H9 (cell line): ENCODE measurements around the gene UBE3C. TPM values are rescaled to one million over a fixed set of nuclear protein-coding genes. Genes with fewer than 3 reads are reported as not detected.
"Not testable (repeated sequence)": the region's sequence is repeated elsewhere in the genome, so short reads cannot be mapped to it uniquely, and the experiment has no call there.

ENCODE experiments used
- DNase-seq: peaks from one replicate; pipeline ENCODE4 v3.0.0-alpha.2; 2017
- H2AFZ ChIP-seq: one replicate; pipeline ENCODE4 v1.6.1; 2013; ENCODE audit warnings: mild to moderate bottlenecking, low read length, control low read depth, moderate library complexity
- H2AK5ac ChIP-seq: 2 replicates; pipeline ENCODE4 v1.6.1; 2013; ENCODE audit warnings: low read length, control low read depth, mixed read lengths; ENCODE audit not compliant: insufficient read length
- H2BK120ac ChIP-seq: one replicate; pipeline ENCODE4 v1.6.1; 2013; ENCODE audit warnings: low read depth, mild to moderate bottlenecking, low read length, control low read depth, inconsistent platforms; ENCODE audit not compliant: poor library complexity, severe bottlenecking
- H2BK12ac ChIP-seq: 2 replicates; pipeline ENCODE4 v1.6.1; 2013; ENCODE audit warnings: low read length, control low read depth, mixed read lengths, low read depth; ENCODE audit not compliant: insufficient read length
- H2BK15ac ChIP-seq: 2 replicates; pipeline ENCODE4 v1.6.1; 2013; ENCODE audit warnings: low read depth, low read length, control low read depth
- H2BK20ac ChIP-seq: one replicate; pipeline ENCODE4 v1.6.1; 2013; ENCODE audit warnings: low read depth, mild to moderate bottlenecking, low read length, control low read depth, inconsistent platforms; ENCODE audit not compliant: poor library complexity, severe bottlenecking
- H2BK5ac ChIP-seq: 2 replicates; pipeline ENCODE4 v1.6.1; 2013; ENCODE audit warnings: low read length, control low read depth, mixed read lengths; ENCODE audit not compliant: insufficient read length
- H3K14ac ChIP-seq: 2 replicates; pipeline ENCODE4 v1.6.1; 2013; ENCODE audit warnings: low read length, control low read depth; ENCODE audit not compliant: insufficient read depth
- H3K18ac ChIP-seq: 2 replicates; pipeline ENCODE4 v1.6.1; 2013; ENCODE audit warnings: low read depth, mild to moderate bottlenecking, mixed read lengths, low read length, control low read depth; ENCODE audit not compliant: insufficient read length
- H3K23ac ChIP-seq: 2 replicates; pipeline ENCODE4 v1.6.1; 2013; ENCODE audit warnings: low read length, control low read depth, mixed read lengths, low read depth; ENCODE audit not compliant: insufficient read length
- H3K23me2 ChIP-seq: 2 replicates; pipeline ENCODE4 v1.6.1; 2013; ENCODE audit warnings: low read depth, mild to moderate bottlenecking, mixed read lengths, low read length, control low read depth; ENCODE audit not compliant: insufficient read length, poor library complexity, severe bottlenecking
- H3K27ac ChIP-seq: 2 replicates; pipeline ENCODE4 v1.5.1; 2013; ENCODE audit warnings: low read length, control low read depth, mixed read lengths, low read depth; ENCODE audit not compliant: insufficient read length
- H3K27me3 ChIP-seq: 2 replicates; pipeline ENCODE4 v1.6.1; 2013; ENCODE audit warnings: low read length, control low read depth, inconsistent platforms; ENCODE audit not compliant: insufficient read depth
- H3K4ac ChIP-seq: 2 replicates; pipeline ENCODE4 v1.6.1; 2013; ENCODE audit warnings: low read depth, mild to moderate bottlenecking, control low read depth, inconsistent platforms, low read length, moderate library complexity
- H3K4me1 ChIP-seq: 2 replicates; pipeline ENCODE4 v1.6.1; 2013; ENCODE audit warnings: low read length, control low read depth, inconsistent platforms; ENCODE audit not compliant: insufficient read depth
- H3K4me2 ChIP-seq: 2 replicates; pipeline ENCODE4 v1.6.1; 2013; ENCODE audit warnings: low read length, control low read depth, mixed read lengths; ENCODE audit not compliant: insufficient read length, insufficient read depth
- H3K56ac ChIP-seq: 2 replicates; pipeline ENCODE4 v1.6.1; 2013; ENCODE audit warnings: low read depth, mild to moderate bottlenecking, mixed read lengths, low read length, control low read depth; ENCODE audit not compliant: insufficient read length
- H3K79me1 ChIP-seq: 2 replicates; pipeline ENCODE4 v1.6.1; 2013; ENCODE audit warnings: low read depth, mild to moderate bottlenecking, moderate library complexity, low read length, control low read depth, inconsistent platforms; ENCODE audit not compliant: insufficient read depth, poor library complexity, severe bottlenecking
- H3K79me2 ChIP-seq: 2 replicates; pipeline ENCODE4 v1.6.1; 2013; ENCODE audit warnings: low read length, control low read depth, inconsistent platforms; ENCODE audit not compliant: insufficient read depth
- H3K9ac ChIP-seq: 2 replicates; pipeline ENCODE4 v1.6.1; 2013; ENCODE audit warnings: low read length, control low read depth, mixed read lengths; ENCODE audit not compliant: insufficient read length; ENCODE audit errors: extremely low read depth
- H3K9me3 ChIP-seq: one replicate; pipeline ENCODE4 v1.6.1; 2013; ENCODE audit warnings: low read depth, low read length, inconsistent platforms; ENCODE audit not compliant: control insufficient read depth
- H3T11ph ChIP-seq: one replicate; pipeline ENCODE4 v1.6.1; 2013; ENCODE audit warnings: mild to moderate bottlenecking, low read length, control low read depth, inconsistent platforms
- H4K20me1 ChIP-seq: one replicate; pipeline ENCODE4 v1.6.1; 2013; ENCODE audit not compliant: control insufficient read depth, insufficient read length, insufficient read depth
- H4K5ac ChIP-seq: 2 replicates; pipeline ENCODE4 v1.6.1; 2013; ENCODE audit warnings: low read depth, mild to moderate bottlenecking, mixed read lengths, low read length, control low read depth; ENCODE audit not compliant: insufficient read length
- H4K8ac ChIP-seq: replicated peaks from 2 replicates; pipeline ENCODE4 v1.6.1; 2013; ENCODE audit warnings: low read length, control low read depth, mixed read lengths, low read depth; ENCODE audit not compliant: insufficient read length
- H4K91ac ChIP-seq: 2 replicates; pipeline ENCODE4 v1.6.1; 2013; ENCODE audit warnings: low read depth, mild to moderate bottlenecking, moderate library complexity, mixed read lengths, low read length, control low read depth; ENCODE audit not compliant: insufficient read length
- H3K27ac Mint-ChIP-seq, 3 experiments: 2 replicates in 2 of 3; 3 replicates in 1 of 3; pipeline ENCODE4 v1.8.0; 2020 to 2021; ENCODE audit warnings: mixed read lengths in 3 of 3, mild to moderate bottlenecking in 1 of 3, moderate library complexity in 1 of 3
- H3K27me3 Mint-ChIP-seq: 2 replicates; pipeline ENCODE4 v1.8.0; 2021; ENCODE audit warnings: low read depth, mild to moderate bottlenecking, moderate library complexity, mixed read lengths
- H3K36me3 Mint-ChIP-seq, 3 experiments: 2 replicates in 2 of 3; 3 replicates in 1 of 3; pipeline ENCODE4 v1.8.0; 2020 to 2021; ENCODE audit warnings: low read depth in 3 of 3, mixed read lengths in 3 of 3; ENCODE audit not compliant: insufficient read depth in 1 of 3
- H3K4me1 Mint-ChIP-seq, 2 experiments: 2 replicates each; pipeline ENCODE4 v1.8.0; 2020; ENCODE audit warnings: mixed read lengths in 2 of 2
- H3K4me3 Mint-ChIP-seq, 2 experiments: 2 replicates in 1 of 2; 3 replicates in 1 of 2; pipeline ENCODE4 v1.8.0; 2020 to 2021; ENCODE audit warnings: mild to moderate bottlenecking in 2 of 2, mixed read lengths in 2 of 2, moderate library complexity in 1 of 2
- H3K9me3 Mint-ChIP-seq, 2 experiments: 2 replicates in 1 of 2; 3 replicates in 1 of 2; pipeline ENCODE4 v1.8.0; 2020; ENCODE audit warnings: mild to moderate bottlenecking in 2 of 2, mixed read lengths in 2 of 2, moderate library complexity in 1 of 2
- CTCF ChIP-seq: fragments of 200-600 bp; sonication (generic); conservative IDR thresholded peaks from 3 replicates; pipeline ENCODE4 v1.8.0; 2021; ENCODE audit warnings: antibody characterized with exemption, mild to moderate bottlenecking
- WGBS: extraction: QIAGEN DNeasy Blood & Tissue Kit; methylation state at CpG from one replicate; pipeline ENCODE4 v1.1.7; 2013; ENCODE audit warnings: missing lambda C conversion rate, low lambda C conversion rate, mixed read lengths; ENCODE audit not compliant: insufficient read length; ENCODE audit errors: extremely low coverage; 5-methylcytosine and 5-hydroxymethylcytosine counted together
- total RNA-seq: library from RNA; stranded (reverse); gene quantifications from 2 replicates; pipeline ENCODE4 v1.2.1, GENCODE V29; 2021

Gene UBE3C
- total RNA-seq, 1 experiment from 2014 or later, result 63.3 TPM

GRCh38 chr7:157273208-157274093 lies 134.7 kb downstream of the UBE3C start:
- Histone ChIP-seq H3K9ac (no peak overlapping the region), H3K4ac (no peak overlapping the region), H4K8ac (no peak overlapping the region), H3K23me2 (no peaks in the 10 kb centered on the region), H4K5ac (no peak overlapping the region), H2AFZ (no peak overlapping the region), H4K91ac (no peak overlapping the region), H3K79me1 (no peaks in the 10 kb centered on the region), H3T11ph (no peak overlapping the region), H3K23ac (no peak overlapping the region), H2BK120ac (no peak overlapping the region), H3K14ac (no peak overlapping the region; the same call in 1 of the 2 replicates), H3K27ac (no peak overlapping the region), H2BK15ac (no peak overlapping the region), H3K27me3 (no peaks in the 10 kb centered on the region), H2BK12ac (no peak overlapping the region), H2AK5ac (no peak overlapping the region), H3K79me2 (no peaks in the 10 kb centered on the region), H3K9me3 (no peaks in the 10 kb centered on the region), H3K18ac (no peak overlapping the region), H2BK5ac (no peak overlapping the region), H2BK20ac (no peak overlapping the region), H3K56ac (no peak overlapping the region), H3K4me2 (no peak overlapping the region), H3K4me1 (no peaks in the 10 kb centered on the region), H4K20me1 (no peaks in the 10 kb centered on the region)
- TF ChIP-seq CTCF, result peak; percentile 99
- Mint-ChIP-seq H3K27ac (peak overlapping the region in 1 of 3 experiments; percentile 79; a peak in 2 of 7 replicates), H3K36me3 (peaks cover 7 to 13% (median 11%) of the 10 kb centered on the region in 3 experiments; a peak in 6 of 7 replicates), H3K4me3 (no peak overlapping the region), H3K27me3 (no peaks in the 10 kb centered on the region), H3K4me1 (peaks cover 14 to 15% of the 10 kb centered on the region in 2 experiments), H3K9me3 (no peaks in the 10 kb centered on the region)
- peak; percentile 89 for DNase-seq
- no CpG with 5 or more reads among the region's 23 CpGs for WGBS

- not testable (repeated sequence) for H3K79me2 ChIP-seq, H3T11ph ChIP-seq, H4K91ac ChIP-seq, H4K5ac ChIP-seq, H3K27ac Mint-ChIP-seq, H3K9me3 ChIP-seq, H2BK15ac ChIP-seq, H4K8ac ChIP-seq, H2BK120ac ChIP-seq, H3K23ac ChIP-seq, H2BK20ac ChIP-seq, H3K23me2 ChIP-seq, H3K79me1 ChIP-seq, H3K4me2 ChIP-seq, H3K4ac ChIP-seq, H2BK12ac ChIP-seq, H3K36me3 Mint-ChIP-seq, H2AK5ac ChIP-seq, H3K9me3 Mint-ChIP-seq, DNase-seq, H3K14ac ChIP-seq, H3K18ac ChIP-seq, H3K27me3 Mint-ChIP-seq, H2BK5ac ChIP-seq, H2AFZ ChIP-seq, H3K27ac ChIP-seq, H3K4me3 Mint-ChIP-seq, H3K56ac ChIP-seq, H4K20me1 ChIP-seq, H3K9ac ChIP-seq, H3K4me1 ChIP-seq, H3K27me3 ChIP-seq
- no CpG with 5 or more reads among the region's 10 CpGs for WGBS
- H3K4me1 Mint-ChIP-seq, result peaks cover 14 to 15% of the 10 kb centered on the region in 2 experiments
Observed at GRCh38 chr7:157274094-157274634, 135.4 kb downstream of the UBE3C start.
